ENCODE results near the gene SLC7A5.

The SLC7A5 gene

DNA sequence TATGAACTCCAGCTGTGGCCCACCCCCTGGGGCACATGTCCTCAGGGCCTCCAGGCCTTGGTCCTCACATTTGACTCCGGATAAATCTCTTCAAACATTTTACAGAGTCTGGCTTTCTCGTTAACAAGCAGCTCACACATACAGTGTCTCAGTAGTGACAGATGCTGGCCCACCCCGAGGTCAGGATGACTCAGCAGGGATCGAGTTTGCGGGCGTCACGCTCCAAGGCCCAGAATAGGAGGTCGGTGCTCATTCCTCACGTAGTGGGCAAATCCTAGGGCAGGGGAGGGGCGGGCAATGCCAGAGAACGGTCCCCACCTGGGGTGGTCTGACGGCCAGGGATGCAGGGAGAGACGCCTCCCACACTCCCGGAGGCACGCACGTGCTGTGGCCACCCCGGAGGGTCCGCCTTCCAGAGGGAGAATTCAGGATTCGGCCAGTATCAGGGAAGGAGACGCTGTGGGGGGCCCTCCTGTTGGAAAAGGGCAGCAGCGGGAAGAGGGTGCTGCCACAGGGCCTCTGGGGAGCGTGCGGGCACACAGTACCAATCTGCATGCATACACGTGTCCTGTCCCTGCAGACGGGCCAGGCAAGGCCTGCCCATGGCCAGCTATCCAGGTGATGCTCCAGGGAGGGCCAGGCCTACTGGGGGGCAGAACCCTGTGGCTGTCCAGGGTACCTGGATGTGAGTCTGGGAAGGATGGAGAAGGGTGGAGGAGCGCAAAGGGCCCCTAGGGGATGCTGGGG is 8.6 kb downstream of the SLC7A5 start:
- peak in 1 of 2 experiments; percentile 26 for DNase-seq

DNA sequence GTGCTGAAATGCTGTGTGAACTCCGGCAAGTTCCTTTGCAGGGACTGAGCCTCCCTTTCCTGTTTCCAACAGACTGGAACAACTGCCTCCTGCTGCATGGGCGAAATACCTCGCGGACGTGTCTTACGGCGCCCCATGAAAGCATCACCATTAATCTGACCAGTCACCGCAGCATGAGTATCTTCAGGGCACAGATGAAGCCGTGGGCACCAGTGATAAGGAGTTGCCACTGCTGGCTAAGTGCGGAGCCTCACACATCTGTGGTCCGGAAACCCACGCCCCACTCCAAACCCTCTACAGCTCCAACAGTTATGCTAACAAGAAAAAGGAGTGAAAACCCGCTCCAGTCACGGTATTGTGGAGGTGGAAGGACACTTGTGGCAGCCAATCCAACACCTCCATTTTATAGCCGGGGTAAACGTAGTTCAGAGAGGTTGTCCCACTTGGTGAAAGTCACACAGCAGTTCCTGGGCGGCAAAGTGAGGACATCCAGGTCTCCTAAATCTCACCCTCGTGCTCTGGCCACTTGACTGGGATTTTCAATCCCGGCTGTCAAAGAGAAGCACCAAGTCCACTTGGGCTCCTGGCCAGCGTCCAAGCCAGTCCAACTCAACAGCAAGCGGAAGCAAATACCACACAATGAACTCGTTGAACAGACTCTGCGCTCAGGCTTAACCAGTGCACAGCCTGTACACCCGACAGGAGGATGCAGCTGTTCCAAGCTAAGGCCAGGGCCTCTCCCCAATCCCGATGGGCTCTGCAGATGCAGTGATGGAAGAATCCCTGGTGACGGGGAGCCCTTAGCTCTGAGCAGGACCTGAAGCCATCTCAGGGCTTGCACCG is 10.9 kb downstream of the SLC7A5 start:
- peak in 1 of 2 experiments; percentile 12 for DNase-seq

DNA sequence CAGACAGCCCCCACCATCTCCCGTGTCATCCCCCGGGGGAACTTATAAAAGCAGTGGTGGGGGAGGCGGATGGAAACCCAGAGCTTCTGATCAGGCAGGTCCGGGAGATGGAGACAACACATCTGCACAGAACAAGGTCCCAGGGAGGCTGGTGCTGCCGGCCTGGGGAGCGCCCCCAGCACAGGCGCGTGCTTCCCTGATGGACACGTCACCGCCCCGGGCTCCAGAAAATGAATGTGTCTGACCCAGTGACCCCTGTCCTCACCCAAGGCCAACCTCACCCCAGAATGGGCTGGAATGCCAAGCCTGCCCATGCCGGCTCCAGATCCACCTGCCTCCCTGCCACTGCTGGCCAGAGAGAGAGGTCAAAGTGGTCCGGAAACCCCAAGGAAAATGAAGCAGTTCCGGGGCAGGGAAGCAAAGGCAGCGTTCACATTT is 12.5 kb downstream of the SLC7A5 start:
- DNase-seq: no peak

DNA sequence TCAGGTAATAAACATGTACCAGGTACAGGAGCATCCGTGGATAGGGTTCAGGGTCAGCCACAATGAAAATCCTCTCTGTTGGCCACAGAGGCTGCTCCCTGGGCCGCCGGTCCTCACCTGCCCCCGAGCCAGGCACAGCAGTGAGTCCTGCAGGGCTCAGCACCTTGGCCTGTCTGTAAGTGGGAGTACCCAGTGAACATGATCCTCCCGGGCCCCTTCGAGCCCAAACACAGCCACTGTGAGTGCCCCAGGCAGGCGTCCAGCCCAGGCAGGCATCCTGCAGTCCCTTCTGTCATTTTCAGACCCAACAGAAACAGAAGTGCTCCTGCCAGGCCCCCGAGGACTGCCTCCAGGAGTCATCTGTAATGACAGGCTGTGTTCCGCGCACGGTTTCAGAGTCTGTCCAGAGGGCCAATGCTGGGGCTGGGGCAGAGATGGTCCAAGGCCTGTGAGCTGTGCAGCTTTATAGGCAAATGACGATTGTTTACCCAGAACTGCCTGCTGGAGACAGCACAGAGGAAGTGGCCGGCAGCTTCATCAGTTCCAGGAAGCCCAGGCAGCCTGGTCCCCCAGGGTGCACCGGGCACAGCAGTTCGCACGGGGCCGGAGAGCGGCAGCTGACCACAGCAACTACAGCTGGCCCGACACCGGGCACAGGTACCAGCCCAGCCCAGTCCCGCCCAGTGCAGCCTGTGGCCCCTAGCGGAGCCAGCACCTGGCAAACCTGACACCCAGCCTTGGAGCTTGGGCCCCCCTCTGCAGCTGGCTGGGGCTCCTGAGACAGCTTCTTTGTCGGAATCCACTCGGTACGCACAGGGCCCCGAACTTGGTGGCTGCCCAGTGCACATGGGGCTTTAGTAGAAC is 13.2 kb downstream of the SLC7A5 start:
- DNase-seq: no peak

DNA sequence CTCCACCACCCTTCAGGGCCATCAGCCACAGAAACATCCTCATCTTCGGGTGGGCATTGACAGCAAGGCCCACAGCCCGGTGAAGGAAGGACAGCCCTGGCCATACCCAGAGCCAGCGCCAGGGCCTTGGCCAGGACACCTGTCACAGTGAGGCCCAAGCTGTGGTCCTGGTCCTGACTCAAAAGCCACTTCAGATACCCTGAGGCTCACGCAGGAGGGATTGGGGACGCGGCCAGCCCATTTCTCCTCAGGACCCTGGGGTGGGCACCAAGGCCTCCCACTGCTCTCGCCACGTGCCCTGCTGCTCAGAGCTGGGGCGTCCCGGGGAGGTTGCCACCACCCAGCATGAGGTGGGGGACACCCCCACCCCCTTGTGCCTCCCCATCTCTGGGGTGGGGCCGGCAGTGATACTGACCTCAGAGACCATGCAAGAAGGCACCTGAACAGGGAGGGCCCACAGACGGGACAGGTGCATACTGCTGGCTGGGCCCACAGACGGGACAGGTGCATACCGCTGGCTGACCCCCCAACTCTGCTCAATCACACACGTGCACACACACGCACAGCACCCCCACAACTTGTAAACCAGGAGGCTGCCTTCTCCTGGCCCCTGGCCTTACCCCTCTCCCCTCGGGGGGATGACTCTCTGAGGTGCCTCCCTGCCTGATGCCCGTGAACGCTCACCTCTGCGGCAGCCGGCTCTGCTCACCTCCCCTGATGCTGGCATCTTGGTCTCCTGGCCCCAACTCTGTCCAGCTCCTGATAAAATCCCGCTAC is 14.2 kb downstream of the SLC7A5 start:
- DNase-seq: no peak

DNA sequence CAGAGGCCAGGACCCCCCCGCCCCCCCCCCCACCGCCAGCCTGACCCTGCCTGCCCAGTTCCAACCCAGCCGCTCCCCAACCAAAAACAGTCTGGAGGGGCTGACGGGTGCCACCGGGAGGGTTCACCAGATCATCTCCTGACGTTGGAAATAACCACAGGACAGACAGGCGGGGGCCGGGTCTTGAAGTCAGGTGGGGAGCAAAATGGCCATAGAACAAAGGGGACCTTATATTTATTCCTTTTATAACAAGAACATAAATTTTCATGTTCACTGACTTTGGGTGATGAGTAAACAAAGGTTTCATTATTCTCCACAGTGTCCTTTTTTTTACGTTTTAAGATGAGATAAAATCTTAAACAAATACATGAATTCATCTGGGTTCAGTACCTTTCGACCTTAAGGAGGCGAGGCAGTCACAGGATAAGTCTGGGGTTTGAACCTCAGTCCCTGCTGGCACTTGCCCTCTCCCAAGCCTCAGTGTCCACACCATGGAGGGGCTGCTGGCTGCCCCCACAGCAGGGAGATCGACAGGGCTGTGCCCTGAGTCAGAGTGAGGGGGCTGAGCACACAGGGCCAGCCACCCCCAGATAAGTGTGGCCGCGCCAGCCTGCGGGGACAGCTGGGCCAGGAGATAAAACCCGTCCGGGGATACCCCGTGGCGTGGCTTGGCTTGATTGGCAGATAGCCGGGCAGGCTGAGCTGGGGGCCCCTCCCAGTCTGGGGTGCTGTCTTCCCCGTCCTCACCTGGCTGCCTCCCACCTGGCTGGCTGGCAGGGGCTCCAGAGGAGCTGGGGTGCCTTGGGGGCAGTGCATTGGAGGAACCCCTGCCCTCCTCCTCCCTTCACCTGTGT is 15.0 kb downstream of the SLC7A5 start:
- no peak for DNase-seq

DNA sequence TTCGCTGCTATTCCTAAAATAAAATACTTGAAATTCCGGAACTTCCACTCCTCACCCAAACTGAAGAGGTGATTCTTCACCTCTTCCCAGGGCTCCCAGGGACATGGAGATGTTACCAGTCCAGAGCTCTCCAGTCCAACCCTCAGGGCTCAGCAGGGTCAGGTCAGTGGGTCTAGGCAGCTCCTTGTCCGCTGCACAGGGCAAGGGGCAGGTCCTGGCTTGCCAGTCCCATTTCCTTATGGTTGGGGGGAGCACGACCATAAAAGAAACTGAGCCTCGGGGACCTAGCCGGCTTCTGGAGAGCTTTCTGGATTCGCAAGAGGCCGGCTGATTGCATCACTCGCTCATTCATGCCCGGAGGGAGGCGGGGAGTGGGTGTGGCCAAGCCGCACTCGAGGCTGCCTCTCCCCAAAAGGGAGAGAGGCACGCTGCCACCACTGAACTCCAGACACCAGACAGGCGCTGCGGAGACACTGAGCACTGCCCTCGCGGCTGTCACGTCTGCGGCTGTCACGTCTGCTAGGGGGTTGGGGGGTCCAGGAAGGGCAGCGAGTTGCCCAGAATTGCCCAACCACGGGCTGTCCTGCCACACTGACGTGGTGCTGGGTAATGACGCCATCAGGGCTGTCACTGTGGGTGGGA is 15.8 kb downstream of the SLC7A5 start:
- DNase-seq: peak; percentile 75 to 85

DNA sequence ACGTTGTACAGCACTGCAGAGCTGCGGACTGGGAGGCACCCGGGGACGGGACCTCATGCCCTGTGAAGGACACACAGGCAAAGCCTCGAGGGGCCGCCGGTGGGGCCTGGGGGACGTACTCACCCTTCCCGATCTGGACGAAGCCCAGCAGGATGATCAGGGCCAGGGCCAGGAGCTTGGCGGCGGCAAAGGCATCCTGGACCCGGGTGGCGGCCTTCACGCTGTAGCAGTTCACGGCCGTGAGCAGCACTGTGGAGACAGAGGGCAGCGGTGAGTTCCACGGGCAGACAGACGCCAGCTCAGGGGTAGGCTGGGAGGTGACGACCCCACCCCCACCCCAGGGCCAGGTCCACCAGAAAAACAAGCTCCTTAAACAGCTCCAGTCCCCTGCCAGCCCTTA is 17.7 kb downstream of the SLC7A5 start:
- no peak for DNase-seq

DNA sequence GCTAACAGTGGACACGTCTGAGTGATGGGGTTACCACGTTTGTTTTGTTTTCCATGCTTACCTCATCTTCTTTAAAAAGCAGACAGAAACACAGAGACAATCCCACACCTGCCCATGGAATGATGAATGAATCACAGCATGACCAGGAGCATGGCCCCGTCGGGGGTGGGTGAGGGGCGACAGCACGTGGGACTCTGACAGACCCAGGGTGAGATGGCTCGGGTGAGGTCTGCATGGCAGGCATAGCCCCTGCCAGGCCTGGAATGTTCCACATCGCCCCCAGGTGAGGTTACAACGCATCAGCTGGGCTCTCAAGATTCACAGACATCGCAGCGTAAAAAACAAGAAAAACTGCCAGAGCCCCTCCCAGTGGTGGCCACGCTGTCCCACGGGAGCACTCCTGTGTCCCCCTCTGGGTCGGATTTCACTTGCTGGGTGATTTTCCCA is 18.1 kb downstream of the SLC7A5 start:
- DNase-seq: no peak

DNA sequence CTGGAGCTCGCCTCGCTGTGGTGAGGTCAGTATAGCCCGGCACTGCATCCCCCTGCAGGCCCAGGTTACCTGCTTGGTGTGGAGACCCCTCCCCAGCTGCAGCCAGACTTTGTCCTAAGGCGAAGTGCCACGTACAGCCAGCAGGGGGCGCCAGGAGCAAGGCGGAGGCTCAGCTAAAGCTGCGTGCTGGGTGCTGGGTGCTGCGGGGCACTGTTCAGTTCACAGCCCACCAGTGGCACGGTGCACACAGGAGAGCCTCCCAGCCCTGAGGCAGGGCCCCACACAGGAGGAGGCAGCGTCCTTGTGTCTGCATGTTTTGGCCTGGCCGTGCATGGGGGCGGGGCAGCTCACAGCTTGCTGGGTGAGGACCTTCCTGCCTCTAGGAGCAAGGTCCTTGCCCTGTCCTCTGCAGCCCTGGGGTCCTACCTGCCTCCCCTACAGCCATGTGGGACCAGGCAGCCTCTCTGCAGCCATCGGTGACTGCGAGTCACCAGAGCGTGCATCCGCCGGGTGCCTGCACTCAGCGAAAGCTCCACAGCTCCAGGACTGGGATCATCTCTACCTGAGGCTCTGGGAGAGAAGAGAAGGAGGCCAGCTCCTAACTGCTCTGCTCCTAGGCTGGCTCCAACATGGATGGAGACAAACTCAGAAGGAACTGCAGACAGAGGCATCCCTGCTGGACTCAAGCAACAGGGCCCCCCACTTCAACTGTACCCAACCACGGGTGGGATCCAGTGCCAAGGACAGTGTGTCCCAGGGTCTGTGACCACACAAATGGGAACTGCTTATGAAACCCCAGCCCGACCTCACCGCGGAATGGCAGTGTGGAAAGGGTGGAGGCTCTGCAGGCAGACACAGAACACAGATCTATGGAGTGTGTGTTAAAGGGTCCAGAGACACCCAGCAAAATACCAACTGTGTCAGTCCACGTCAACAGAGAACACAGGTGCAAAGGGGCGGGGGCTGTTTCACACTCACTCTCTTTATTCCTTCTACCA is 19.0 kb downstream of the SLC7A5 start:
- peak; percentile 61 to 63 for DNase-seq

DNA sequence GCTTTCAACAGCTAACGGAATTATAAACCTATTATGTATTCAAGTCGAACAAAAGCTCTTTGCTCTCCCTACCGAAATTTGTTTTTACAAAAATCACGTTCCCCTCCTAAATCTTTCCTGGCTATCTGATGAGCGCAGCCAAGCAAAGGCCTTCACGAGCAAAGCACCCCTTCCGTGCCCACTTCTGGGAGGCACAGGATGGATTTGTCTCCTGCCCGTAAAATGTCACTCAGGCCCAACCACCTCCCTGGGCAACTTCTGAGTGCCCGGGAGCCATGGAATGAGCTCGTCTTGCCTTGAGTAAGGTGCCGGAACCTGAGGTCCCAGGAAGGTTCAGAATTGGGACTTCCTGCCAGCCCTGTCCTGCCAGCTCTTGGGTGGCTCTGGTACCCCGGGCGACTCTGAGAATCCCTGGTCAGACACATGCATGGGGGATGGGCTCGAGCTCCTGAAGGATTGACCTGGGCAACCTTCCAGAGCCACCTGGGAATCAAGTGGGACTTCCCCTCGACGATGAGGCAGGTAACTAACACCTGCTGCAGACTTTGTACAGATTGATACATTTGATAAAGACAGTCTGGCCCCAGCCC is 19.8 kb downstream of the SLC7A5 start:
- no peak for DNase-seq

DNA sequence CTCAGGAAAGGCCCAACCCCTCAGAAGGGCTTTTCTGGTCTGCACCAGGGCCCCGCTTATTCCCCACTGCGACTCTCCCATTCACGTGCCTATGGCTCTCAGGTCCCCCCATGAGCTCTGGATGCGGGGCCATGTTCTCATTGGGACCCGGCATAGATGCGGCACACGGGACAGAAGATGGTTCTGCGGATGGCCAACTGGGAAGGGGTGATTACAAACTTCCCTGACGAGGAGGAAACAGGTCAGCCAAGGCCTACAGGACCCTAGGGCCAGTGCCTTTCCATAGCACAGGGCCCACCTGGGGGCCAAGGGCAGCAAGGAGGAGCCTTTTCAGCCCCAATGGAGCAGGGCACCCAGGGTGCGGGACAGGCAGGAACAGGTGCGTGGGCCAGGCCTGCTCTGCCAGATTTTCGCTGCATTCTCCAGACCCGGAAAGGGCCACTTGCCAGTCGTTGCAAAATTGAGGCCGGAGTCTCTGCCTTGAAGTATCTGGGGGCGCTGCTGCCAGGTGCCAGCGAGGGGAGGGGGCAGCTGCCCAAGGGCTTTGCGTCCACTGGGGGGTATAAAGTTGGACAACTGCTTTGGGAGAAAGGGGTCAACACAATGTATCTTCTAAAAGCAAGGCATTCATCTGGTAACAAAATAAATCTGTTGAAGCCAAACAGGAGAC is 20.5 kb downstream of the SLC7A5 start:
- no peak for DNase-seq

DNA sequence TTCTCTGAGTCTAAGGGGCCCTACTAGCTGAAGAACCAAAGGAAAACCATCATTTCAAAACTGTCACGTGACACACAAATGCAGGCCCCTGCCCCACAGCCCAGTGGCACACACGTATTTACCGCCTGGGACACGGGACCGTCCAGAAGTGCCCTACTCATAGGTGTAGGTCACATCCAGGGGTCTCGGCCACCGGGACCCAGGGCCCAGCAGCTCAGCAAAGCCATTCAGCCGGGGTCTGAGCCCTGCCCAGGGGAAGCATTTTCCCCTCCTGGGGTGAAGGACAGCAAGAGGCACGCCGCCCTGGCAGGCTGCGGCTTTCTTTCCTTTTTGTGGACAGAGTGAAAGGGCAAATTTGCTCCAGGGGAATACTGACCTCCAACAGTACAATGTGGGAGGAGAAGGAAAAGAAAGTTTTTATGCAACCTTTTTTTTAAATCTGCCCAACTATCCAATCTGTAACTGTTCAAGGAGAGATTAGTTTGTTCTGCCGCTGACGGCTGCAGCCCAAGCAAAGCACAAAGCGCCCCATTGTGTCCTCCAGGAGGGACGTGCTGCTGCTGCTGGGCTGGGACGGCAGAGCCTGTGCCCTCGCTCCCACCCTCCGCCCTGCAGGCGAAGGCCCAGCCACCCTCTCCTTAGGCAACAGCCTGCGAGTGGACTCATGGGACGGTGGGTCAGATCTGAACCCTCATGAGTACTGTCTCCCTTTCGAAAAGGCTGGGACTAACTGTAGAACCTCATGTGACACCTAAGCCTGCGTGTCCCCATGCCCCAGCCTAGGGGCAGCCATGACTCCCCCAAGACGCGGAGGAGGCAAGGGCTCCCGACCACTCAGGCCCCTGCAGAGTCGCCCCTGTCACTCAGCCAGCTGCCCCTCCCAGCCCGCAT is 21.3 kb downstream of the SLC7A5 start:
- DNase-seq: no peak

DNA sequence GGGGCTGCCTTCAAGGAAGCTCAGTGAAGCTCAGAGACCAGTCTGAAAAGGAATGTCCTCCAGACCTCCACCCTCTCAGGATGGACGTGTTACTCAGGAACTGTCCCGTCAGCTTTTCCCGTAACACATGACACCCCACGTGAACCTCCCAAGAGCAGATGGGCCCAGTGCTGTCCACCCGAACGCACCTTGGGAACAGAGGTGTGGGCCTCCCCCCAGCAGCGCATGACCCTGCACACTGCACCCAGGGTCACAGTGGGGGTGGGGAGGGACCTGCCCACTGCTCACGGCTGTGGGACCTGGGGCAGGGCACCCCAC is 21.9 kb downstream of the SLC7A5 start:
- DNase-seq: no peak

DNA sequence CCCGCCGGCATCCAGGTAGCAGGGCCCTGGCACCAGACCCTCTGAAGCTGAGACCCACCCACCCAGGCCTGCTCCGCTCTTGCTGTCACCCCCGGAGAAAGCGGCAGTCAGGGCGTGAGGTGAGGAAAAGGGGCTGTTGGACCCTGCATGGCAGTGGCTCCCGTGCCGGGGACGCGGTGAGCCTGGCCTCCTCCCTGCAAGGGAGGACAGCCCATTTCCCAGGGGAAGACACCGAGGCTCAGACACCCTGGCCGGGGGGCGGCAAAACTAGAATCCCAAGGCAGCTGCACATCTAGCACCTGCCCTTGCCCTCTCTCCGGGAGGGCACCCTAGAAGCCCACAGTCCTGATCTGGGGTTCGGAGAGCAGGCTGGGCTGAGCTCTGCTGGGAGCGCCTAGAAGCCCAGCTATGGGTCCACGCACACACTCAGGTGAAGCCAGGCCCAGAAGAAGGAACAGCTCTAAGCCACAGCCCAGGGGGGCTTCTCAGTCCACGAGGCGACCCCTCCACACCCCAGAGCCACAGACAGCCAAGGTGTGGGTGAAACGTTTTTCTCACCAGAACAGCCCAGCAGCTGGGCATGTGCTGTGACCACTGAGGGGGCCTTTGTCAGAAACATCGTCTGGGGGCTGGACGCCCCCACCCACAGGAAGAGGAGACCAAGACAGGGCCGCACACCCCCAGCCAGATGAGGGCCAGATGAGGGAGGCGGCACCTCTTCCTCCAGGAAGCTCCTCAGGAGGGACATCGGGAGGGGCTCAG is 22.4 kb downstream of the SLC7A5 start:
- DNase-seq: no peak

DNA sequence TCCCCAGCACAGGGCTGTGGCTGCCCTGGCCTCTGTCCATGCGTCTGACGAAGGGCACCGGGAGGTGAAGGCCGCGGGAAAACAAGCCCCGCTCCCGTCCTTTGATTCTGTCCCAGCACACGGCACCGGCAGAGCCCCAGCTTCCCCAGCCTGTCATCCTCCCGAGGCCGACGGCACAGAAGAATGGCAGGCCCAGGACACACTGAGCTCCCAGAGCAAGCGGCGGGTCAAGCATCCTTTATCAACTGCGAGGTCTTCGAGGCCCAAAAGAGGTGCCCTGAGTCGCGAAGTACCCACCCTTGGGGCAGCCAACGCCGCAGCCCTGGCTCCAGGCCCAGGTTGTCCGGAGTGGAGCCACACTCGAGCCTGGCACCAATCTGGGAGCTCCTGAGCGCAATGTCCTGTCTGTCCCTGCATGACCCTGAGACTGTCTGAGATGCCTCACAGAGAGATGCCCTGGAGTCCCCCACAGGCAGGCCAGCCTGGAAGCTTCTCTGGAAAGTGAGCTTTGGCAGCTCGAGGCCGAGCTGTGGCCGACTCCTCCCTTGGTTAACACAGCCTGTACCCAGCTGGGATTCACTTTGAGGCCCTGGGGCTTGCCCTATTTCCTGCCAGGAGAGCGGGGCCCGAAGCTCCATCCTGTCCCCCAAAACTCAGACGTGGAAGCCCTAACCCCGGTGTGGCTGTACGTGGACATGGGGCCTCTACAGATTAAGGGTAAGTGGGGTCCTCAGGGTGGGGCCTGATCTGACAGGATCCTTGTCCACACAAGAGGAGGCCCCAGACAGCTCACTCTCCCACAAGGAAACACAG is 23.3 kb downstream of the SLC7A5 start:
- no peak for DNase-seq
